ENCODE results near the gene ERAL1.

ERAL1 gene

DNA sequence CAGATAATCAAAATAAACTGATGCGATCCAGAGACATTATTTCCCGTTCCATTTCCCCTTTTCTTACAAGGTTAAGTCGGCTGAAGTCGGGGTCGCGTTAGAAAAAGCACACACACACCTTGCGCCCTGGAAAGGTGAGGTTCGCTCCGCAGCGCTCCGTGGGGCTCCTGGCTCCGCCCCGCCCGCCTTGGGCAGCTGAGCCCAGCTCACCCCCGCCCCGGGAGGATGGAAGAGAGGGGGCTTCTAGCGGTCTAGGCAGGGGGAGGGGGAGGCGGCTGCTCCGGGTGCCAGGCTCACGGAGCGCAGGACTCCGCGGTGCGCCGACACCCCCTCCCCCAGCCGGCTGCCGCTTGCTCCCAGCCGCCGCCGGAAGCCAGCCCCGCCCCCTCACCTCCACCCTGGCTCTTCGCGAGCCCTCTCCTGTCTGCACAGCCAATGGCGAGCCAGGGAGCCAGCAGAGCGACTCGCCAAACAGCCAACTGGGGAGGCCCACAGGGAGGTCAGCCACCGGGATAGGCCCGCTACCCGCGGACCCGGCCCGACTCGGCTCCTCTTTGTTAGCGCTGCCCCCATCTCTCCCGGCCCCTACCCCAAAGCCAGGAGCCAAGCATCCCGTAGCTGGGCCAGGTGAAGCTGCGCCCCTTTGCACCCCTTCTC is 42.6 kb upstream of the ERAL1 start:
- H3K4me2 ChIP-seq (ENCODE audit: insufficient read depth, low read length, poor library complexity, severe bottlenecking): peak overlapping the region; percentile 65
- peak overlapping the region; percentile 58 for H3K23ac ChIP-seq (ENCODE audit: low read depth, low read length, poor library complexity)
- peak overlapping the region; percentile 88 for H3K9ac ChIP-seq (ENCODE audit: low read depth, low read length, poor library complexity)
- peak; percentile 94 for DNase-seq (ENCODE audit: low spot score)
- no peak overlapping the region for H3K4ac ChIP-seq (ENCODE audit: low read length)
- no peak overlapping the region for H4K8ac ChIP-seq (ENCODE audit: low read depth, low read length)
- H3K79me1 ChIP-seq (ENCODE audit: low read depth, low read length): no peaks in the 10 kb centered on the region
- H4K91ac ChIP-seq (ENCODE audit: low read depth, low read length, poor library complexity): peak overlapping the region; percentile 38
- WGBS, 2 donors (ENCODE audit: extremely low coverage in 2 of 2, insufficient read length in 2 of 2, insufficient replicate concordance in 1 of 2): no CpG with 5 or more reads among the region's 47 CpGs
- no peaks in the 10 kb centered on the region for H3K27me3 ChIP-seq (ENCODE audit: control insufficient read depth in 3 of 3, insufficient read depth in 3 of 3, low read depth in 1 of 3, low read length in 3 of 3)
- no peak overlapping the region for H2BK120ac ChIP-seq (ENCODE audit: low read depth, low read length)
- H2AFZ ChIP-seq (ENCODE audit: low read length): peak overlapping the region; percentile 90
- no peak overlapping the region for H2AK5ac ChIP-seq (ENCODE audit: low read depth, low read length)
- H3K36me3 ChIP-seq (replicated peaks in 1 of 2; ENCODE audit: control insufficient read depth in 2 of 2, insufficient read depth in 2 of 2, low read length in 2 of 2): no peaks in the 10 kb centered on the region
- H3K27ac ChIP-seq (replicated peaks; ENCODE audit: low read length): peak overlapping the region; percentile 64
- H3K4me1 ChIP-seq (ENCODE audit: control insufficient read depth in 2 of 2, insufficient read depth in 1 of 2, low read depth in 1 of 2, low read length in 2 of 2): peaks cover 5 to 19% of the 10 kb centered on the region in 2 donors
- H2BK15ac ChIP-seq (ENCODE audit: low read length): no peak overlapping the region
- no peaks in the 10 kb centered on the region for H3K9me3 ChIP-seq (replicated peaks in 1 of 2; ENCODE audit: control insufficient read depth in 2 of 2, insufficient read depth in 1 of 2, low read depth in 1 of 2, low read length in 2 of 2)
- H3K4me3 ChIP-seq (ENCODE audit: low read length in 2 of 2): peak overlapping the region; percentile 75 to 90
- H2BK12ac ChIP-seq (ENCODE audit: low read length): no peak overlapping the region
- no peak overlapping the region for H2BK5ac ChIP-seq (ENCODE audit: low read length)
- H3K14ac ChIP-seq (ENCODE audit: low read length): no peak overlapping the region
- H3K18ac ChIP-seq (ENCODE audit: low read length): peak overlapping the region; percentile 93

DNA sequence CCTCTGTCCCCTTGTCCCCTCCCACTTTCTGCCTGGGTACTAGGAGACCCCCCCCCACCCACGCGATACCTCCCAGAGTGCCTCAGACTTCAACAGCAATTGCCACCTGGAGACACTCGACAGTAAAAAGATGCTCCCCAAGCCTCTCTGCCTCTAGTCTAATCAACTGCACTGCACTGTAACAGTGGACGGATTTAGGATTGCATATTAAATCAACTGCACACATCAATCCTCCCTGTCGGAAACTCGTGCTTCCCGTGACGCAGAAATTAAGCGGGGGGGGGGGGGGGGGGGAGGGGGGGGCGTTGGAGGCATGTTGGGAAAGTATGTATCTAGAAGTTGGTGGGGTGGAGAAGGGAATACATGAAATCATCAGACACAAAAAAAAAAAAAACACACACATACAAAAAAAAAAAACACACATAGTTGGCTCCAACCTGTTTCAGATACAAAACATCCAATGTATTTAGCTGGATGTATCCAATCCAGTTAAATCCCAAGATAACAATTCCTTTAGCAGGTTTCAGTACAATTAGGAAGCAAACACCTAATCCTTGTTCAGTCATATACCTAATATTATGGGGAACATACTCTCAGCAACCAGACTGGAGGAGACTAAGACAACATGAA is 42.0 kb upstream of the ERAL1 start:
- H3K36me3 ChIP-seq (replicated peaks in 1 of 2; ENCODE audit: control insufficient read depth in 2 of 2, insufficient read depth in 2 of 2, low read length in 2 of 2): no peaks in the 10 kb centered on the region
- H3K4me2 ChIP-seq (ENCODE audit: insufficient read depth, low read length, poor library complexity, severe bottlenecking): peak overlapping the region; percentile 56
- no peak overlapping the region for H3K4ac ChIP-seq (ENCODE audit: low read length)
- H3K14ac ChIP-seq (ENCODE audit: low read length): peak overlapping the region; percentile 25
- H2BK12ac ChIP-seq (ENCODE audit: low read length): no peak overlapping the region
- H4K91ac ChIP-seq (ENCODE audit: low read depth, low read length, poor library complexity): peak overlapping the region; percentile 38
- no peak overlapping the region for H2BK15ac ChIP-seq (ENCODE audit: low read length)
- no peak overlapping the region for H2BK120ac ChIP-seq (ENCODE audit: low read depth, low read length)
- DNase-seq (ENCODE audit: low spot score): no peak
- no peak overlapping the region for H2BK5ac ChIP-seq (ENCODE audit: low read length)
- no peak overlapping the region for H2AK5ac ChIP-seq (ENCODE audit: low read depth, low read length)
- no peaks in the 10 kb centered on the region for H3K9me3 ChIP-seq (replicated peaks in 1 of 2; ENCODE audit: control insufficient read depth in 2 of 2, insufficient read depth in 1 of 2, low read depth in 1 of 2, low read length in 2 of 2)
- peak overlapping the region; percentile 90 for H2AFZ ChIP-seq (ENCODE audit: low read length)
- H3K27ac ChIP-seq (replicated peaks; ENCODE audit: low read length): peak overlapping the region; percentile 64
- H3K18ac ChIP-seq (ENCODE audit: low read length): peak overlapping the region; percentile 89
- WGBS, 2 donors (ENCODE audit: extremely low coverage in 2 of 2, insufficient read length in 2 of 2, insufficient replicate concordance in 1 of 2): no CpG with 5 or more reads among the region's 10 CpGs
- peak overlapping the region; percentile 88 for H3K9ac ChIP-seq (ENCODE audit: low read depth, low read length, poor library complexity)
- no peak overlapping the region for H4K8ac ChIP-seq (ENCODE audit: low read depth, low read length)
- peaks cover 3 to 14% of the 10 kb centered on the region in 2 donors for H3K4me1 ChIP-seq (ENCODE audit: control insufficient read depth in 2 of 2, insufficient read depth in 1 of 2, low read depth in 1 of 2, low read length in 2 of 2)
- H3K4me3 ChIP-seq (ENCODE audit: low read length in 2 of 2): peak overlapping the region; percentile 75 to 90
- no peaks in the 10 kb centered on the region for H3K27me3 ChIP-seq (ENCODE audit: control insufficient read depth in 3 of 3, insufficient read depth in 3 of 3, low read depth in 1 of 3, low read length in 3 of 3)
- H3K23ac ChIP-seq (ENCODE audit: low read depth, low read length, poor library complexity): peak overlapping the region; percentile 58
- H3K79me1 ChIP-seq (ENCODE audit: low read depth, low read length): no peaks in the 10 kb centered on the region

- Histone ChIP-seq H3K9me3 (replicated peaks in 1 of 2; ENCODE audit: control insufficient read depth in 2 of 2, insufficient read depth in 1 of 2, low read depth in 1 of 2, low read length in 2 of 2) (no peaks in the 10 kb centered on the region), H2BK120ac (ENCODE audit: low read depth, low read length) (no peak overlapping the region), H2BK15ac (ENCODE audit: low read length) (no peak overlapping the region), H3K4me3 (ENCODE audit: low read length in 2 of 2) (no peak overlapping the region), H3K4ac (ENCODE audit: low read length) (no peak overlapping the region), H2AFZ (ENCODE audit: low read length) (no peak overlapping the region), H3K36me3 (replicated peaks in 1 of 2; ENCODE audit: control insufficient read depth in 2 of 2, insufficient read depth in 2 of 2, low read length in 2 of 2) (no peaks in the 10 kb centered on the region), H3K9ac (ENCODE audit: low read depth, low read length, poor library complexity) (no peak overlapping the region), H2AK5ac (ENCODE audit: low read depth, low read length) (no peak overlapping the region), H3K79me1 (ENCODE audit: low read depth, low read length) (no peaks in the 10 kb centered on the region), H3K18ac (ENCODE audit: low read length) (no peak overlapping the region), H3K23ac (ENCODE audit: low read depth, low read length, poor library complexity) (no peak overlapping the region), H2BK12ac (ENCODE audit: low read length) (no peak overlapping the region), H3K4me2 (ENCODE audit: insufficient read depth, low read length, poor library complexity, severe bottlenecking) (no peak overlapping the region), H3K27me3 (ENCODE audit: control insufficient read depth in 3 of 3, insufficient read depth in 3 of 3, low read depth in 1 of 3, low read length in 3 of 3) (no peaks in the 10 kb centered on the region), H2BK5ac (ENCODE audit: low read length) (no peak overlapping the region), H3K27ac (replicated peaks; ENCODE audit: low read length) (no peak overlapping the region), H3K14ac (ENCODE audit: low read length) (no peak overlapping the region), H4K91ac (ENCODE audit: low read depth, low read length, poor library complexity) (no peak overlapping the region), H3K4me1 (ENCODE audit: control insufficient read depth in 2 of 2, insufficient read depth in 1 of 2, low read depth in 1 of 2, low read length in 2 of 2) (no peaks in the 10 kb centered on the region), H4K8ac (ENCODE audit: low read depth, low read length) (no peak overlapping the region)
- no peak for DNase-seq (ENCODE audit: low spot score)
- WGBS, 2 donors (ENCODE audit: extremely low coverage in 2 of 2, insufficient read length in 2 of 2, insufficient replicate concordance in 1 of 2): no CpG with 5 or more reads among the region's 4 CpGs
Measured at GRCh38 chr17:28816540-28816939, 38.3 kb upstream of the ERAL1 start.

DNA sequence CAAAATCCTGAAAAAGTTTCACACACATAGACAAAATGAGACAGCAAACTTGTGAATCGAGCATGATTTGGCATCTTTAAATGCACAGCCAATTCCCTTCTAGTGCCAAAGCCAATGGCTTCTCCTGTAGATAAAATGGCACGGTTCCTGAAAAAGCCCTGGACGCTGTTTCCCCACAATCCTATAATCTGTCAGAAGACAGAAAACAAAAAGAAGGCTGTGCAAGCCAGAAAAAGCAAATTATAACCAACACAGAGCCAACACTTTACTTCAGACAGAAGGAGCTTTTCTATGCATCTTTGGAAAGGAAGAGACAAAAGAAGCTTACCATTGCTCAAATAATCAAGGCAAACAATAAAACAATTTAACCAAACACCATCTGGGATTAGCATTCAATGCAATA is 36.0 kb upstream of the ERAL1 start:
- Histone ChIP-seq H2BK12ac (ENCODE audit: low read length) (no peak overlapping the region), H3K4ac (ENCODE audit: low read length) (no peak overlapping the region), H2BK5ac (ENCODE audit: low read length) (no peak overlapping the region), H3K27ac (replicated peaks; ENCODE audit: low read length) (no peak overlapping the region), H3K18ac (ENCODE audit: low read length) (no peak overlapping the region), H3K9ac (ENCODE audit: low read depth, low read length, poor library complexity) (no peak overlapping the region), H3K27me3 (ENCODE audit: control insufficient read depth in 3 of 3, insufficient read depth in 3 of 3, low read depth in 1 of 3, low read length in 3 of 3) (no peaks in the 10 kb centered on the region), H3K14ac (ENCODE audit: low read length) (no peak overlapping the region), H3K36me3 (replicated peaks in 1 of 2; ENCODE audit: control insufficient read depth in 2 of 2, insufficient read depth in 2 of 2, low read length in 2 of 2) (no peaks in the 10 kb centered on the region), H2BK120ac (ENCODE audit: low read depth, low read length) (no peak overlapping the region), H3K79me1 (ENCODE audit: low read depth, low read length) (no peaks in the 10 kb centered on the region), H3K4me2 (ENCODE audit: insufficient read depth, low read length, poor library complexity, severe bottlenecking) (no peak overlapping the region), H3K4me1 (ENCODE audit: control insufficient read depth in 2 of 2, insufficient read depth in 1 of 2, low read depth in 1 of 2, low read length in 2 of 2) (no peaks in the 10 kb centered on the region), H2BK15ac (ENCODE audit: low read length) (no peak overlapping the region), H2AK5ac (ENCODE audit: low read depth, low read length) (no peak overlapping the region), H3K4me3 (ENCODE audit: low read length in 2 of 2) (no peak overlapping the region), H4K91ac (ENCODE audit: low read depth, low read length, poor library complexity) (no peak overlapping the region), H4K8ac (ENCODE audit: low read depth, low read length) (no peak overlapping the region), H3K23ac (ENCODE audit: low read depth, low read length, poor library complexity) (no peak overlapping the region), H2AFZ (ENCODE audit: low read length) (no peak overlapping the region), H3K9me3 (replicated peaks in 1 of 2; ENCODE audit: control insufficient read depth in 2 of 2, insufficient read depth in 1 of 2, low read depth in 1 of 2, low read length in 2 of 2) (no peaks in the 10 kb centered on the region)
- no CpG with 5 or more reads among the region's 3 CpGs for WGBS, 2 donors (ENCODE audit: extremely low coverage in 2 of 2, insufficient read length in 2 of 2, insufficient replicate concordance in 1 of 2)
- DNase-seq (ENCODE audit: low spot score): no peak
